Activated T-cell treated with anti-CD3 and anti-CD28 coated beads, Interleukin-2, amount 50 U/mL, for 72 hours (primary cell): Measurements from ENCODE around the gene ATF4. TPM values are rescaled to one million over a fixed set of nuclear protein-coding genes. Genes with fewer than 3 reads are reported as not detected.

Experiments used
- ATAC-seq, 2 donors: fragments of 150-1000 bp; cut with Tn5 transposase; replicated peaks in 1 of 2; 2 replicates each; pipeline ENCODE4 v1.10.0; 2021; ENCODE audit warnings: moderate library complexity in 2 of 2, mild to moderate bottlenecking in 1 of 2
- DNase-seq, 2 donors: peaks; one replicate each; pipeline ENCODE4 v3.0.0; 2021 to 2022; ENCODE audit warnings: mixed read lengths in 1 of 2
- H3K27ac Mint-ChIP-seq: one replicate; pipeline ENCODE4 v1.8.0; 2022; ENCODE audit warnings: mild to moderate bottlenecking, moderate library complexity, mixed read lengths
- H3K27me3 Mint-ChIP-seq: one replicate; pipeline ENCODE4 v1.8.0; 2022; ENCODE audit warnings: low read depth, mixed read lengths
- H3K36me3 Mint-ChIP-seq, 2 donors: one replicate each; pipeline ENCODE4 v1.8.0; 2022; ENCODE audit warnings: mixed read lengths in 2 of 2, mild to moderate bottlenecking in 1 of 2; ENCODE audit not compliant: insufficient read depth in 2 of 2
- H3K4me1 Mint-ChIP-seq: one replicate; pipeline ENCODE4 v1.8.0; 2022; ENCODE audit warnings: low read depth, mixed read lengths
- H3K4me3 Mint-ChIP-seq, 2 donors: one replicate each; pipeline ENCODE4 v1.8.0; 2022; ENCODE audit warnings: mild to moderate bottlenecking in 2 of 2, mixed read lengths in 2 of 2, moderate library complexity in 2 of 2
- H3K9me3 Mint-ChIP-seq, 2 donors: one replicate each; pipeline ENCODE4 v1.8.0; 2022; ENCODE audit warnings: mixed read lengths in 2 of 2
- total RNA-seq, 2 donors: library from RNA; stranded (reverse); gene quantifications; one replicate each; pipeline ENCODE4 v1.2.3, GENCODE V29; 2022

Gene ATF4
- total RNA-seq, 2 donors from 2014 or later = 779 to 836 TPM

- ATAC-seq (no peak), DNase-seq (no peak)
- Mint-ChIP-seq H3K4me3 (no peak overlapping the region), H3K36me3 (peaks cover 0 to 2% of the 10 kb centered on the region in 2 donors), H3K27ac (no peak overlapping the region), H3K27me3 (peaks cover 48% of the 10 kb centered on the region), H3K9me3 (no peaks in the 10 kb centered on the region), H3K4me1 (peaks cover 8% of the 10 kb centered on the region)
These were observed 33.8 kb downstream of the ATF4 start for GRCh38 chr22:39554151-39554550.

GRCh38 chr22:39556970-39557841 is 36.8 kb downstream of the ATF4 start:
- peak; percentile 65 to 68 for ATAC-seq
- Mint-ChIP-seq H3K4me1 (peaks cover 8% of the 10 kb centered on the region), H3K9me3 (no peaks in the 10 kb centered on the region), H3K27ac (no peak overlapping the region), H3K4me3 (peak overlapping the region; percentile 33 to 74), H3K36me3 (peaks cover 0 to 2% of the 10 kb centered on the region in 2 donors), H3K27me3 (peaks cover 39% of the 10 kb centered on the region)
- peak; percentile 35 to 39 for DNase-seq

- no peak for DNase-seq
- Mint-ChIP-seq H3K4me1 (peaks cover 8% of the 10 kb centered on the region), H3K36me3 (peaks cover 0 to 2% of the 10 kb centered on the region in 2 donors), H3K27ac (no peak overlapping the region), H3K4me3 (peak overlapping the region; percentile 75 to 80), H3K9me3 (no peaks in the 10 kb centered on the region), H3K27me3 (peaks cover 31% of the 10 kb centered on the region)
- no peak for ATAC-seq
These were observed 37.9 kb downstream of the ATF4 start for GRCh38 chr22:39558254-39558727.

GRCh38 chr22:39558950-39559349 is 38.6 kb downstream of the ATF4 start:
- Mint-ChIP-seq H3K27ac (no peak overlapping the region), H3K4me3 (peak overlapping the region in 1 of 2 donors; percentile 58), H3K4me1 (peaks cover 8% of the 10 kb centered on the region), H3K27me3 (peaks cover 31% of the 10 kb centered on the region), H3K36me3 (peaks cover 0 to 2% of the 10 kb centered on the region in 2 donors), H3K9me3 (no peaks in the 10 kb centered on the region)
- DNase-seq = no peak
- ATAC-seq = no peak

- ATAC-seq (peak in 1 of 2 donors; percentile 30), DNase-seq (peak; percentile 23 to 36)
- no peak overlapping the region for H3K4me3 Mint-ChIP-seq
- H3K27ac Mint-ChIP-seq = no peak overlapping the region
- H3K27me3 Mint-ChIP-seq = peaks cover 31% of the 10 kb centered on the region
- H3K4me1 Mint-ChIP-seq = peaks cover 8% of the 10 kb centered on the region
- H3K36me3 Mint-ChIP-seq = peaks cover 0 to 2% of the 10 kb centered on the region in 2 donors
- no peaks in the 10 kb centered on the region for H3K9me3 Mint-ChIP-seq
These were observed 39.2 kb downstream of the ATF4 start for GRCh38 chr22:39559456-39560105.

- no peak for DNase-seq
- peaks cover 0 to 2% of the 10 kb centered on the region in 2 donors for H3K36me3 Mint-ChIP-seq
These were observed 39.8 kb downstream of the ATF4 start for GRCh38 chr22:39560127-39560526.

GRCh38 chr22:39562839-39563489 is 42.6 kb downstream of the ATF4 start:
- Mint-ChIP-seq H3K27me3 (peaks cover 11% of the 10 kb centered on the region), H3K4me3 (no peak overlapping the region), H3K4me1 (peaks cover 9% of the 10 kb centered on the region), H3K9me3 (peaks cover 6 to 7% of the 10 kb centered on the region in 2 donors), H3K27ac (no peak overlapping the region), H3K36me3 (peaks cover 2 to 7% of the 10 kb centered on the region in 2 donors)
- DNase-seq (no peak), ATAC-seq (no peak)

More at GRCh38 chr22:39560127-39560526, 39.8 kb downstream of the ATF4 start:
- peaks cover 8% of the 10 kb centered on the region for H3K4me1 Mint-ChIP-seq
- ATAC-seq = no peak
- H3K27me3 Mint-ChIP-seq = peaks cover 31% of the 10 kb centered on the region
- H3K9me3 Mint-ChIP-seq = no peaks in the 10 kb centered on the region
- no peak overlapping the region for H3K27ac Mint-ChIP-seq
- no peak overlapping the region for H3K4me3 Mint-ChIP-seq

GRCh38 chr22:39563571-39564428 is 43.4 kb downstream of the ATF4 start:
- ATAC-seq (no peak), DNase-seq (no peak)
- Mint-ChIP-seq H3K4me1 (peaks cover 11% of the 10 kb centered on the region), H3K4me3 (no peak overlapping the region), H3K9me3 (peaks cover 6 to 7% of the 10 kb centered on the region in 2 donors), H3K27me3 (peaks cover 8% of the 10 kb centered on the region), H3K27ac (no peak overlapping the region), H3K36me3 (peaks cover 2 to 7% of the 10 kb centered on the region in 2 donors)

GRCh38 chr22:39565414-39565944 is 45.1 kb downstream of the ATF4 start:
- Mint-ChIP-seq H3K4me1 (peaks cover 11% of the 10 kb centered on the region), H3K9me3 (peaks cover 6 to 7% of the 10 kb centered on the region in 2 donors), H3K36me3 (peaks cover 2 to 7% of the 10 kb centered on the region in 2 donors), H3K27ac (no peak overlapping the region), H3K27me3 (peaks cover 1% of the 10 kb centered on the region), H3K4me3 (no peak overlapping the region)
- DNase-seq (no peak), ATAC-seq (no peak)

GRCh38 chr22:39567135-39567946 is 47.0 kb downstream of the ATF4 start:
- Mint-ChIP-seq H3K4me1 (peaks cover 11% of the 10 kb centered on the region), H3K4me3 (peak overlapping the region in 1 of 2 donors; percentile 38), H3K9me3 (peaks cover 6 to 7% of the 10 kb centered on the region in 2 donors), H3K27ac (no peak overlapping the region), H3K27me3 (no peaks in the 10 kb centered on the region), H3K36me3 (peaks cover 2 to 7% of the 10 kb centered on the region in 2 donors)
- DNase-seq (peak; percentile 34 to 37), ATAC-seq (peak; percentile 64 to 88)

GRCh38 chr22:39568278-39568981 is 48.1 kb downstream of the ATF4 start:
- Mint-ChIP-seq H3K9me3 (peaks cover 6 to 7% of the 10 kb centered on the region in 2 donors), H3K4me3 (no peak overlapping the region), H3K27ac (no peak overlapping the region), H3K36me3 (peaks cover 2 to 7% of the 10 kb centered on the region in 2 donors), H3K27me3 (no peaks in the 10 kb centered on the region), H3K4me1 (peaks cover 11% of the 10 kb centered on the region)
- DNase-seq (no peak), ATAC-seq (no peak)
